GM12878 (cell line): Measurements from ENCODE around the gene PLXNC1.

Source experiments
- CREM ChIP-seq: IDR thresholded peaks from 2 replicates; pipeline ENCODE4 v1.6.1; 2014; ENCODE audit warnings: antibody characterized with exemption, low read depth
- ETV6 ChIP-seq, 2 experiments: fragments of 450-650 bp in 1 of 2; IDR thresholded peaks in 1 of 2; conservative IDR thresholded peaks in 1 of 2; 2 replicates each; pipeline ENCODE4 v1.6.1; 2014; ENCODE audit warnings: antibody characterized with exemption in 1 of 2, borderline replicate concordance in 1 of 2, low read depth in 1 of 2, mild to moderate bottlenecking in 1 of 2, moderate library complexity in 1 of 2
- TCF12 ChIP-seq: IDR thresholded peaks from 2 replicates; pipeline ENCODE4 v1.6.1; 2011; ENCODE audit warnings: low read depth, mild to moderate bottlenecking, low read length
- TF ChIP-seq, protein P1 (sequence below): IDR thresholded peaks from 2 replicates; pipeline ENCODE4 v1.6.1; 2011; ENCODE audit warnings: low read depth, low read length, improper control_type of control experiment, borderline replicate concordance
- TF ChIP-seq, protein P2 (sequence below): IDR thresholded peaks from 2 replicates; pipeline ENCODE4 v1.6.1; 2011; ENCODE audit warnings: mild to moderate bottlenecking, low read depth, low read length, moderate library complexity; ENCODE audit not compliant: insufficient replicate concordance
- TF ChIP-seq, protein P3 (sequence below), 3 experiments: IDR thresholded peaks in 2 of 3; conservative IDR thresholded peaks in 1 of 3; 2 replicates each; pipeline ENCODE4 v1.5.1; 2011; ENCODE audit warnings: low read depth in 3 of 3, low read length in 3 of 3, mild to moderate bottlenecking in 3 of 3, control low read depth in 2 of 3, moderate library complexity in 2 of 3, inconsistent platforms in 1 of 3, mixed read lengths in 1 of 3; ENCODE audit not compliant: control insufficient read depth in 2 of 3, insufficient read depth in 1 of 3; ENCODE audit errors: extremely low read depth in 1 of 3
- TF ChIP-seq, protein P4 (sequence below): IDR thresholded peaks from 2 replicates; pipeline ENCODE4 v1.6.1; 2012; ENCODE audit warnings: mild to moderate bottlenecking, low read depth, low read length

DNA sequence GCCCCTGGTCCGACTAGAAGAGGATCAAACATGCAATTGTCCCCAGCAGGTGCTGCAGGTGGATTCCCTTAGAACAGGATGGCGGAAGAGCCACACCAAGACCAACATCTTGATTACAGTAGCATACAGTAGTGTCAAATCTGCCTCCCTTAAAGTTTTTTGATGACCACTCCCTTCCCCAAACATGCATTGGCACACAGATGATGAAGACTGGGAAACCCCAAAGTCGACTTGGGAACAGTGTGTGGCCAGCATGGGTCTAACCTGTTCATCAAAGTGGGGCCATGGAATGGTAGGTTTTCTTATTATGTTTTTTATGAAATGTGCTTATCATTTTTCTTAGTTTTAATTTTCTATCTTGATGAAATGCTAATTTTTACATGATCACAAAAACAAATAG, 8.8 kb downstream of the PLXNC1 start:
- TF ChIP-seq CREM, result no peak
- TF ChIP-seq, protein P1, sequence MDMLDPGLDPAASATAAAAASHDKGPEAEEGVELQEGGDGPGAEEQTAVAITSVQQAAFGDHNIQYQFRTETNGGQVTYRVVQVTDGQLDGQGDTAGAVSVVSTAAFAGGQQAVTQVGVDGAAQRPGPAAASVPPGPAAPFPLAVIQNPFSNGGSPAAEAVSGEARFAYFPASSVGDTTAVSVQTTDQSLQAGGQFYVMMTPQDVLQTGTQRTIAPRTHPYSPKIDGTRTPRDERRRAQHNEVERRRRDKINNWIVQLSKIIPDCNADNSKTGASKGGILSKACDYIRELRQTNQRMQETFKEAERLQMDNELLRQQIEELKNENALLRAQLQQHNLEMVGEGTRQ, result no peak
- no peak for TF ChIP-seq ETV6 (conservative IDR thresholded peaks at IDR 0.05 in 1 of 2, IDR thresholded peaks at IDR 0.05 in 1 of 2; ENCODE audit: borderline replicate concordance in 1 of 2, low read depth in 1 of 2)
- TF ChIP-seq, protein P2, sequence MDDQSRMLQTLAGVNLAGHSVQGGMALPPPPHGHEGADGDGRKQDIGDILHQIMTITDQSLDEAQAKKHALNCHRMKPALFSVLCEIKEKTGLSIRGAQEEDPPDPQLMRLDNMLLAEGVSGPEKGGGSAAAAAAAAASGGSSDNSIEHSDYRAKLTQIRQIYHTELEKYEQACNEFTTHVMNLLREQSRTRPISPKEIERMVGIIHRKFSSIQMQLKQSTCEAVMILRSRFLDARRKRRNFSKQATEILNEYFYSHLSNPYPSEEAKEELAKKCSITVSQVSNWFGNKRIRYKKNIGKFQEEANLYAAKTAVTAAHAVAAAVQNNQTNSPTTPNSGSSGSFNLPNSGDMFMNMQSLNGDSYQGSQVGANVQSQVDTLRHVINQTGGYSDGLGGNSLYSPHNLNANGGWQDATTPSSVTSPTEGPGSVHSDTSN, result no peak
- TF ChIP-seq, protein P3, sequence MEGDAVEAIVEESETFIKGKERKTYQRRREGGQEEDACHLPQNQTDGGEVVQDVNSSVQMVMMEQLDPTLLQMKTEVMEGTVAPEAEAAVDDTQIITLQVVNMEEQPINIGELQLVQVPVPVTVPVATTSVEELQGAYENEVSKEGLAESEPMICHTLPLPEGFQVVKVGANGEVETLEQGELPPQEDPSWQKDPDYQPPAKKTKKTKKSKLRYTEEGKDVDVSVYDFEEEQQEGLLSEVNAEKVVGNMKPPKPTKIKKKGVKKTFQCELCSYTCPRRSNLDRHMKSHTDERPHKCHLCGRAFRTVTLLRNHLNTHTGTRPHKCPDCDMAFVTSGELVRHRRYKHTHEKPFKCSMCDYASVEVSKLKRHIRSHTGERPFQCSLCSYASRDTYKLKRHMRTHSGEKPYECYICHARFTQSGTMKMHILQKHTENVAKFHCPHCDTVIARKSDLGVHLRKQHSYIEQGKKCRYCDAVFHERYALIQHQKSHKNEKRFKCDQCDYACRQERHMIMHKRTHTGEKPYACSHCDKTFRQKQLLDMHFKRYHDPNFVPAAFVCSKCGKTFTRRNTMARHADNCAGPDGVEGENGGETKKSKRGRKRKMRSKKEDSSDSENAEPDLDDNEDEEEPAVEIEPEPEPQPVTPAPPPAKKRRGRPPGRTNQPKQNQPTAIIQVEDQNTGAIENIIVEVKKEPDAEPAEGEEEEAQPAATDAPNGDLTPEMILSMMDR (IDR thresholded peaks at IDR 0.05 in 2 of 3, conservative IDR thresholded peaks at IDR 0.05 in 1 of 3; ENCODE audit: control insufficient read depth in 2 of 3, extremely low read depth in 1 of 3, insufficient read depth in 1 of 3, low read depth in 3 of 3, low read length in 3 of 3), result no peak
- no peak for TF ChIP-seq TCF12
- TF ChIP-seq, protein P4, sequence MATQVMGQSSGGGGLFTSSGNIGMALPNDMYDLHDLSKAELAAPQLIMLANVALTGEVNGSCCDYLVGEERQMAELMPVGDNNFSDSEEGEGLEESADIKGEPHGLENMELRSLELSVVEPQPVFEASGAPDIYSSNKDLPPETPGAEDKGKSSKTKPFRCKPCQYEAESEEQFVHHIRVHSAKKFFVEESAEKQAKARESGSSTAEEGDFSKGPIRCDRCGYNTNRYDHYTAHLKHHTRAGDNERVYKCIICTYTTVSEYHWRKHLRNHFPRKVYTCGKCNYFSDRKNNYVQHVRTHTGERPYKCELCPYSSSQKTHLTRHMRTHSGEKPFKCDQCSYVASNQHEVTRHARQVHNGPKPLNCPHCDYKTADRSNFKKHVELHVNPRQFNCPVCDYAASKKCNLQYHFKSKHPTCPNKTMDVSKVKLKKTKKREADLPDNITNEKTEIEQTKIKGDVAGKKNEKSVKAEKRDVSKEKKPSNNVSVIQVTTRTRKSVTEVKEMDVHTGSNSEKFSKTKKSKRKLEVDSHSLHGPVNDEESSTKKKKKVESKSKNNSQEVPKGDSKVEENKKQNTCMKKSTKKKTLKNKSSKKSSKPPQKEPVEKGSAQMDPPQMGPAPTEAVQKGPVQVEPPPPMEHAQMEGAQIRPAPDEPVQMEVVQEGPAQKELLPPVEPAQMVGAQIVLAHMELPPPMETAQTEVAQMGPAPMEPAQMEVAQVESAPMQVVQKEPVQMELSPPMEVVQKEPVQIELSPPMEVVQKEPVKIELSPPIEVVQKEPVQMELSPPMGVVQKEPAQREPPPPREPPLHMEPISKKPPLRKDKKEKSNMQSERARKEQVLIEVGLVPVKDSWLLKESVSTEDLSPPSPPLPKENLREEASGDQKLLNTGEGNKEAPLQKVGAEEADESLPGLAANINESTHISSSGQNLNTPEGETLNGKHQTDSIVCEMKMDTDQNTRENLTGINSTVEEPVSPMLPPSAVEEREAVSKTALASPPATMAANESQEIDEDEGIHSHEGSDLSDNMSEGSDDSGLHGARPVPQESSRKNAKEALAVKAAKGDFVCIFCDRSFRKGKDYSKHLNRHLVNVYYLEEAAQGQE, result no peak
